Iris pigment epithelial cell (primary cell): ENCODE data around the gene STAC.
"Not testable (repeated sequence)": the region's sequence is repeated elsewhere in the genome, so short reads cannot be mapped to it uniquely, and the experiment has no call there.

Experiments
- DNase-seq: peaks from one replicate; pipeline ENCODE4 v3.0.0-alpha.2; 2011; ENCODE audit warnings: low read depth

STAC gene

GRCh38 chr3:36520241-36521006 lies 140.1 kb downstream of the STAC start:
- DNase-seq = no peak

DNA sequence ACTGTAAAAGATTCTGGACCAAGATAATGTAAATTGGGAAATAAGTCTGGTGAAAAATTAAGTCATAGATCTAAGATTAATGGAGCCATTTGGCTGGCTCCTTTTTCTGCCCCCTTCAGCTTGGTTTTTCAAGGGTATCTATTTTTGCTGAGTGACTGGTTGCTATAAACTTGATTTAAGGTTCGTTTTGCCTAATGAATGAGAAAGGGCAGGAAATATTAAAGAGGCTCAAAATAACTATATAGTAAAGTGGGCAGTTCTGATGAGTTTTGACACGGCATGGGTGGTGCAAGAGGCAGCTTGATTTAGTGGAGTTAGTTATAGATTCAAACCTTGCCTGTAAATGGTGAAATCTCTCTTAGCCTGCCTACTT lies 140.7 kb downstream of the STAC start:
- no peak for DNase-seq

GRCh38 chr3:36524560-36524959 lies 144.3 kb downstream of the STAC start:
- DNase-seq = no peak

DNA sequence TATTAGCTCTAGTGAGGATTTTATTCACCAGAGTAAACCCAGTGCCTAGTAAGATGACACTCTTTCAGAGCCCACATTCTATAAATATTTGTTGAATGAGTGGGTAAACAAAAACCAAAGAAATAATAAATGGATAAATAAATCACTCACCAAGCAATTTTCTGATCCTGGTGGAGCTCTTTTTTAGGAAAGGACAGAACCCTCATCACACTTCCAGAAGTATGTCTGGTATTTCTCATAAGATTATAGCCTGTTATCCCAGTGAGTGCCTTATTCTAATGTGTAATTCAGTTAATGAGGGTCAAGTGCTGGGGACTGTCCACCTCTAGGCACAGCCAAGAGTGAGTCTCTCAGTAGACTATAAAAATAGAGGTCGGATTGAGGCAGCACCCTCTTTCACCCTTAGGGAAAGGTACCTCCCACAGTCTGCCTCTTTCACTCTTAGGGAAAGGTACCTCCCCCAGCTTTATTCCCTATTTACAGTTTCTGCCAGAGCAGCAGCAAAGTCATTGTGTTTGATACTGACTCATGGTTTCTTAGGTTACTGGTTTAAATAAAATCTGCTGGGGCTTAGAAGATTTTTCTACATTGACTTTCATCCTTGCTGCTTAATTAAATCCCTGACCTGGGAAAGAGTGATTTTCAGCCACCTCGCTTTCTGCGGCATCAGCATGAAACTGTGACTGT lies 145.0 kb downstream of the STAC start:
- DNase-seq = peak; percentile 15

DNA sequence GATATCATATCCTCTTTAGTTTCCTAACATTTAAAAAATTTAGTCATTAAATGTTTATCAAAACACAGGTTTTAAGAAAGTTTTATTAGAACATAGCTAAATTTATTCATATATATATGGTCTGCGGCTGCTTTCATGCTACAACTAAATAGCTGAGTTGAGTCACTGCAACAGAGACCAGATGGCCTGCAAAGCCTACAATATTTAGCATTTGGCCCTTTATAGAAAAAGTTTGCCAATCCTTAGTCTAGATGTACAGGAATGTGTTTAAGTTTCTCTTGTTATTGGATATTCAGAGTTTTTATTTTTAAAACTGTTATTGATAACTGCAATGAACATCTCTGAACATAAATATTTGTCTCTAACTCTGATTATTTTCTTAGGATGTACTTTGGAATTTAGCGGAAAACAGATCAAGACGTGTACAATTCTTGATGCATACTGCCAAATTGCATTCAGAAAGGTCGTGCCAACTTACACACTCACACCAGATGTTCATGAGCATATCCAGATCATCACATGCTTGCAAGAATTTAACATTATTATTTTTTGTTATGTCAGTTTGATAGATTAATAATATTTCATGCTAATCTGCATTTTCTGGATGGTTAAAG lies 157.9 kb downstream of the STAC start:
- no peak for DNase-seq

- DNase-seq = peak; percentile 28
These were observed 160.7 kb downstream of the STAC start for GRCh38 chr3:36540888-36541518.

GRCh38 chr3:36542186-36542585 lies 161.9 kb downstream of the STAC start:
- DNase-seq = no peak

DNA sequence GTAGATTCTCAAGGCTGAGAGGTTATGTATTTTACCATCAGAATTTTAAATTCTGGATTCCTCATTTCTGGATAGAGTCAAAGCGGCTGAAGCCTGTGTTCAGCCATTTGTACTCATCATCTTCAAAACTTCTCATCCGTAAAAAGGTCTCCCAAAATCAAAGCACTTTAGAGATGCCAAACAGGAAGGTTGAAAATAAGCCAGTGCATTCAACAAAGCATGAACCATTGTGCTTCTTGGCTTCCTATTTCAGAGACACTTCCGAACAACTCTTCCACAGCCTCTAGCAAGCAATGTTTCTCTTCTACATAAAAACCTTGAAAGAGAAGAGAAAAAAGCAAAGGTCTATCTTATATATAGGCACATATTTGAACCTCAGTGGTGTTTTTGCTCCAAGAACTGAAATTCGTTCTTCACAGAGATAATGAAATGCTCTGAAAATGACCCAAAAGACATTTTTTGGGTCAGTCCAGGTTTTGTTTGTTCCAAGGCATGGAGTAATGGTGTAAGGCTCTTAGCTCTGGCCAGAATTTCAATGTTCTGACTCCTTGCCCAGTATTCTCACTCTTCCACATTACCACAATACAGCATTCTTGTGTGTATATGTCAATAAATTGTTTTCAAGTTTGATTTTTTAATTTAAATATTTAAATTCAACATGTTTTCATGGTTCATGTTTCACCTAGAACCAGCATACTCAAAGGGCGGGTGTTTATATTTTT lies 163.1 kb downstream of the STAC start:
- no peak for DNase-seq

- DNase-seq = no peak
These were observed 165.9 kb downstream of the STAC start for GRCh38 chr3:36546226-36546625.

- no peak for DNase-seq
These were observed 168.4 kb downstream of the STAC start for GRCh38 chr3:36548712-36549111.

DNA sequence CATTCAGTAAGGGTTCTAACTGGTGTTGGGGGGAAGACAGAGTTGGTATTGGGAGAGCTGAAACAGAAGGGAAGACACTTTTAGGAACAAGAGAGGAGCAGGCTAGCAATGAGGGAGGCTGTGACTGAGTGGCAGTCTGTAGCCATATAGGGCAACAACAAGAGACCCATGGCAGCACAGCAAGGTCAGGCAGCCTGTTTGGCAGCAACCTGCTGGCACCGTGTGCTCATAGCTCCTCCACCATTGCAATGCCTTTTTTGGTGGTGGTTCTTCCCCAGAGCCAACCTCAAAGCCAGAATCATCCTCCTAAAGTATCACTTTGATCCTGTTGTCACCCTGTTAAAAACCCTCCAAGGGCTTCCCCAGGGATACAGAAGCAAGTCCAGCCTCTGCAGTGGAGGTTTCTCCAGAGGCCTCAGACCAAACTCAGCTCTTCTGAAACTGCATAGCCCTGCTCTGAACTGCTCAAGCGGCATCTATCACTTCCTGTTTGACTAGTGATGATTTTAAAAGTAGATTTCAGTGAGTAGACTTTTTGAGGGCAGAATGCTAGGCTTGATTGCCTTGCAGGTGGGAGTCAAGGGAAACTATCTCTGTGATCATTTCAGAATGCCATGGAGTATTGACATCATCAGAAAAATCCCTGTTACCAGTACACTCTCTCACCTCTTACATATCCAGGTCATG lies 176.9 kb downstream of the STAC start:
- no peak for DNase-seq

GRCh38 chr3:36557708-36558421 lies 177.6 kb downstream of the STAC start:
- no peak for DNase-seq

- no peak for DNase-seq
These were observed 178.7 kb downstream of the STAC start for GRCh38 chr3:36558961-36559360.

GRCh38 chr3:36560685-36561084 lies 180.4 kb downstream of the STAC start:
- DNase-seq = no peak

GRCh38 chr3:36561601-36562000 lies 181.3 kb downstream of the STAC start:
- DNase-seq = no peak

GRCh38 chr3:36562945-36563344 lies 182.6 kb downstream of the STAC start:
- DNase-seq = no peak

DNA sequence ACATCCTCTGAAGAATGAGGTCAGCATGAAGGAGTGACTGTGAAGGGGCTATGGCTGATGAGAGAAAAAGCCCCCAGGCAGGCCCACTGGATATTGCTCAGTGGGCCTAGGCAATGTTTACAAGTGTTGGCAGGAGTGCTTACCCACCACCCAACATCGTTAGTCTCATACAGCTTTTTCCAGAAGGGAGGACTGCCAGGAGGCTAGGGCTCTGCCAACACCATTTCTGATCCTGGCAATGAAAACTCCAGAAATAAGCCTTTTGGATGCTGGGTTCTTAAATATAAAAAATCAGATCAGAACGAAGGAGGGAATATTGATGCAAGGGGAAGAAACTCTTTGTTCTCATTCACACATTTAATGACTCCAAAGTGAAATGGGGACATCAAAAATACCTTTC lies 194.9 kb downstream of the STAC start:
- DNase-seq = no peak

GRCh38 chr3:36578418-36578817 lies 198.1 kb downstream of the STAC start:
- not testable (repeated sequence) for DNase-seq

- no peak for DNase-seq
These were observed 199.4 kb downstream of the STAC start for GRCh38 chr3:36579746-36580145.

GRCh38 chr3:36580716-36581115 lies 200.4 kb downstream of the STAC start:
- DNase-seq = no peak

DNA sequence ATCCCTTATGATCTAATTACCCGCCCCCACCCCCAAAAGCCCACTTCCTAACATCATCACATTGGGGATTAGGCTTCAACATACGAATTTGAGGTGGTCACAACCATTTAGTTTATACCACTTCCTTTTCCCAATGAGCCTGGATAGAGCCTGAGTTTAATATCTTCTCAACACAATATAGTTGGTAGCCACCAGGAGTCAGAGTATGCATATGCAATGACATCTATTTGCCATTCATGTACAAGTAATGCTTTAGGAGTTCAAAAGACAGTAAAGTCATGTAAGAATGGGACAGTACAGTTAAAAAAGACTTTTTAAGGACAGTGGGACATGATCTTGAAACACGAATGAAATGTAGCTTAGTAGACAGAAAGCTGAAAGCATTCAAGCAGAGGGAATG lies 211.7 kb downstream of the STAC start:
- DNase-seq = peak; percentile 14
